ENCODE results near the gene HNRNPCL1. TPM values are rescaled to one million over a fixed set of nuclear protein-coding genes. Genes with fewer than 3 reads are reported as not detected.
"Not testable (repeated sequence)": the region's sequence is repeated elsewhere in the genome, so short reads cannot be mapped to it uniquely, and the experiment has no call there.

HNRNPCL1 gene
- total RNA-seq (2014; rRNA removed; shearing (Covaris generic)): not detected in 2 replicates
- not detected in 2 replicates for polyA plus RNA-seq (2015; cell fraction: cytosol; rRNA removed)
- not detected in 2 replicates for polyA plus RNA-seq (2015; cell fraction: nucleus; rRNA removed)

GRCh38 chr1:12848620-12849019 lies at the start of gene HNRNPCL1:
TSS of gene HNRNPCL1 (minus strand) at chr1:12848720. CDS start at chr1:12848289, 431 bp downstream.
- DNase-seq (ENCODE audit: low read depth, low spot score); in situ Hi-C loops (cut with HindIII; ENCODE audit: low pct_unique_long_range_greater_than_20kb, low sequenced_read_pairs): not testable (repeated sequence)

GRCh38 chr1:12898170-12898569 lies 49.6 kb upstream of the HNRNPCL1 start, which contains the start of gene PRAMEF10:
TSS of gene PRAMEF10 (minus strand) at chr1:12898270. CDS start at chr1:12895847, 2,423 bp downstream.
- DNase-seq (ENCODE audit: low read depth, low spot score); in situ Hi-C loops (cut with HindIII; ENCODE audit: low pct_unique_long_range_greater_than_20kb, low sequenced_read_pairs): not testable (repeated sequence)

GRCh38 chr1:12886101-12886500 lies 37.6 kb upstream of the HNRNPCL1 start, which contains the start of gene PRAMEF4:
TSS of gene PRAMEF4 (minus strand) at chr1:12886201. CDS start at chr1:12883394, 2,807 bp downstream.
- in situ Hi-C loops (cut with HindIII; ENCODE audit: low pct_unique_long_range_greater_than_20kb, low sequenced_read_pairs); DNase-seq (ENCODE audit: low read depth, low spot score): not testable (repeated sequence)

- in situ Hi-C loops (cut with HindIII; ENCODE audit: low pct_unique_long_range_greater_than_20kb, low sequenced_read_pairs): not testable (repeated sequence)
Measured at GRCh38 chr1:12878453-12878852, 29.9 kb upstream of the HNRNPCL1 start.

GRCh38 chr1:12863131-12863880 lies 14.8 kb upstream of the HNRNPCL1 start:
- in situ Hi-C loops (cut with HindIII; ENCODE audit: low pct_unique_long_range_greater_than_20kb, low sequenced_read_pairs); DNase-seq (ENCODE audit: low read depth, low spot score): not testable (repeated sequence)

More at GRCh38 chr1:12878453-12878852, 29.9 kb upstream of the HNRNPCL1 start:
- not testable (repeated sequence) for DNase-seq (ENCODE audit: low read depth, low spot score)

GRCh38 chr1:12856786-12857185 lies 8.3 kb upstream of the HNRNPCL1 start, which contains the start of gene PRAMEF2:
TSS of gene PRAMEF2 (plus strand) at chr1:12857086. CDS start at chr1:12859010, 1,924 bp downstream.
- DNase-seq (ENCODE audit: low read depth, low spot score); in situ Hi-C loops (cut with HindIII; ENCODE audit: low pct_unique_long_range_greater_than_20kb, low sequenced_read_pairs): not testable (repeated sequence)

GRCh38 chr1:12851779-12852178 lies 3.3 kb upstream of the HNRNPCL1 start:
- in situ Hi-C loops (cut with HindIII; ENCODE audit: low pct_unique_long_range_greater_than_20kb, low sequenced_read_pairs): no loop called here
- DNase-seq (ENCODE audit: low read depth, low spot score): peak; percentile 5

- in situ Hi-C loops (cut with HindIII; ENCODE audit: low pct_unique_long_range_greater_than_20kb, low sequenced_read_pairs); DNase-seq (ENCODE audit: low read depth, low spot score): not testable (repeated sequence)
Measured at GRCh38 chr1:12833251-12833650, 15.3 kb downstream of the HNRNPCL1 start.

- DNase-seq (ENCODE audit: low read depth, low spot score); in situ Hi-C loops (cut with HindIII; ENCODE audit: low pct_unique_long_range_greater_than_20kb, low sequenced_read_pairs): not testable (repeated sequence)
Measured at GRCh38 chr1:12831310-12831709, 17.2 kb downstream of the HNRNPCL1 start, which contains the start of gene PRAMEF11. TSS of gene PRAMEF11 (minus strand) at chr1:12831410. CDS start at chr1:12828789, 2,621 bp downstream.

- in situ Hi-C loops (cut with HindIII; ENCODE audit: low pct_unique_long_range_greater_than_20kb, low sequenced_read_pairs); DNase-seq (ENCODE audit: low read depth, low spot score): not testable (repeated sequence)
Measured at GRCh38 chr1:12819061-12819460, 29.5 kb downstream of the HNRNPCL1 start.

GRCh38 chr1:12811409-12811784 lies 37.1 kb downstream of the HNRNPCL1 start:
- DNase-seq (ENCODE audit: low read depth, low spot score): no peak
- in situ Hi-C loops (cut with HindIII; ENCODE audit: low pct_unique_long_range_greater_than_20kb, low sequenced_read_pairs): no loop called here

- no peak for DNase-seq (ENCODE audit: low read depth, low spot score)
- in situ Hi-C loops (cut with HindIII; ENCODE audit: low pct_unique_long_range_greater_than_20kb, low sequenced_read_pairs): no loop called here
Measured at GRCh38 chr1:12810691-12811408, 37.7 kb downstream of the HNRNPCL1 start.

GRCh38 chr1:12809933-12810332 lies 38.6 kb downstream of the HNRNPCL1 start:
- no peak for DNase-seq (ENCODE audit: low read depth, low spot score)
- in situ Hi-C loops (cut with HindIII; ENCODE audit: low pct_unique_long_range_greater_than_20kb, low sequenced_read_pairs): no loop called here

- DNase-seq (ENCODE audit: low read depth, low spot score): no peak
- in situ Hi-C loops (cut with HindIII; ENCODE audit: low pct_unique_long_range_greater_than_20kb, low sequenced_read_pairs): no loop called here
Measured at GRCh38 chr1:12799730-12800129, 48.8 kb downstream of the HNRNPCL1 start.

GRCh38 chr1:12798911-12799310 lies 49.6 kb downstream of the HNRNPCL1 start:
- in situ Hi-C loops (cut with HindIII; ENCODE audit: low pct_unique_long_range_greater_than_20kb, low sequenced_read_pairs): no loop called here
- no peak for DNase-seq (ENCODE audit: low read depth, low spot score)
